ENCODE data around the gene FOXO1.

GRCh38 chr13:40677064-40677463 is 10.6 kb upstream of the FOXO1 start:
- TF ChIP-seq CTCF (IDR thresholded peaks at IDR 0.05; ENCODE audit: insufficient read depth, low read length, poor library complexity, severe bottlenecking) (no peak), EZH2phosphoT487 (conservative IDR thresholded peaks at IDR 0.05; ENCODE audit: low read length) (no peak)

Data from SU-DHL-6 (cell line).